DND-41 (cell line): Measurements from ENCODE around the gene ISG20.

Experiments
- CTCF ChIP-seq: IDR thresholded peaks from 2 replicates; pipeline ENCODE4 v1.5.1; 2012; ENCODE audit warnings: borderline replicate concordance, low read length, moderate library complexity, mild to moderate bottlenecking; ENCODE audit not compliant: poor library complexity, severe bottlenecking; ENCODE audit errors: extremely low read depth
- EZH2 ChIP-seq: IDR thresholded peaks from 3 replicates; pipeline ENCODE4 v1.6.1; 2012; ENCODE audit warnings: borderline replicate concordance, low read depth, mild to moderate bottlenecking, moderate library complexity, low read length, inconsistent platforms; ENCODE audit not compliant: severe bottlenecking

DNA sequence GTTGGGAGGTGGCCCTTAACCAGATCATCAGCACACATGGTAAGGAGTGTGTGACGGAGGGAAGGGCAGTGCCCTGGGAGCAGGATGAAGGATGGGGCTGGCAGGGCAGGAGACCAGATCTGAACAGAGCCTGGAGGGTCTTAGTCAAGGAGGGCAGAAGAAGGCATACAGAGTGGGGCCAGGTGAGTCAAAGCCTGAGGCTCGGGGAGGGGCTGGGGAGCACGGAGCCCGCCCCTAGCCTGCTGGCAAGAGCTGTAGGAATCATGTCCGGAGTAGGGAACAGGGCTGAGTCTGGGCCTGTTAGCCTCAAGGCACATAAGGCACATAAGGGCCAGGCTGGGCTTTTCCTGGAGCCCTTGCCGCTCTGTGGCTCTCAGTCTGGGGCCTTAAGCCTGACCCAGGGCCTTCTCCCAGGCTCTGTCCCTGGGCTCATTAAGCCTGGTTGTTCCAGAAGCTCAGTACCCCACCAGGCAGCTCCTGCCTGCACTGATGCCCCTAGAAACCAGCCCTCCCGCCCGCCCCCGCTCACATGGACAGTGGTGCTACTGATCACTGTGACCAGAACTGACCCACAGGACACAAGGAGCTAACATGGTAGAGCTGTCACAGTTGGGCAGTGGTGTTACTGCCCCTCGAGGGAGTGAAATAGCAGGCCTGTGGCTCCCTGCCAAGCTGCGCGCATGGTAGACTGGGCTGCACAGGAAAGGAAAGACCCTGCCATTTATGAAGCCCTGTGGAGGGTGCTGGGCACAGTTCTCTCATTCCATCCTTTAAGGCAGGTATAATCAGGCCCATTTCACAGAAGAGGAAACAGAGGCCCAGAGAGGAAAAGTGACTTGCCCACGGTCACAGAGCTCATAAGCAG, 14.6 kb downstream of the ISG20 start:
- TF ChIP-seq EZH2 (no peak), CTCF (no peak)
